Limb (tissue), 2 donors: ENCODE measurements around the gene SDE2.
A peak's percentile ranks its signal among the peaks of the same experiment; 100 is the strongest.
"Not testable (repeated sequence)": the region's sequence is repeated elsewhere in the genome, so short reads cannot be mapped to it uniquely, and the experiment has no call there.

Experiments
- DNase-seq, 2 donors: peaks; one replicate each; pipeline ENCODE4 v3.0.0-alpha.2; 2016; ENCODE audit errors: extremely low spot score in 2 of 2

Gene SDE2

DNA sequence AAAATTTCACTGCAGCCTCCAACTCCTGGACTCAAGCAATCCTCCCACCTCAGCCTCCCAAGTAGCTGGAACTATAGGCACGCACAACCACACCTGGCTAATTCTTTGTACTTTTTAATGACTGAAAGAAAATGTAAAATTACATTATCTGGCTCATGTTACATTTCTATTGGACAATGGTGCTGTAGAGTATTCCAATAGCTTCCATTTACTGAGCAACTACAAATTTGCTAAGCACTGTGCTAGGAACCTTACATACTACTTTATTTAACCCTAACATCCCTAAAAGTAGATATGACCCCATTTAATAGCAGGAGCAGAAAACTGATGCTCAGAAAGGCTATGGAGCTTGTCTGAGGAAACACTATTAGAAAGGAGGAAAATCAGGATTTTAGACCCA, 19.7 kb downstream of the SDE2 start:
- DNase-seq: no peak

GRCh38 chr1:225977937-225978748, 21.0 kb downstream of the SDE2 start:
- no peak for DNase-seq

GRCh38 chr1:225975146-225975545, 24.0 kb downstream of the SDE2 start:
- DNase-seq: not testable (repeated sequence)

DNA sequence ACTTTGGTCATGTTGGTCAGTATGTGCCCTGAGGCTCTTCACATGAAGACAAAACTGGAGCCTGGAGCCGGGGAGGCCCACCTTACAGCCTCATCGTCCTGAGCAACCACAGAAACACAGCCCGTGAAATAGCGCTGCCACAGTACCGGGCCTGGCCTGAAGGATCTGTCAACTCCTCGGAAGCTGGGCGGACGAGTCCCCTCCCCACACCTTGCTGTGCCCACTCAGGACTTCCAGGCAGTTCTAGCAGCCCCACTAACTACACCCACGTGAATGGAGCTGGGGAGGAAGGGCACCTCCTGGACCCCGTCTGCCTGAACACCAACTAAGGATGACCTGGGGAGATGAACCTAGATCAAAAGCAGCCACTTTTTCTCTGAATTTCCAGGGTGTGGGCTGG, 24.7 kb downstream of the SDE2 start:
- DNase-seq: no peak

DNA sequence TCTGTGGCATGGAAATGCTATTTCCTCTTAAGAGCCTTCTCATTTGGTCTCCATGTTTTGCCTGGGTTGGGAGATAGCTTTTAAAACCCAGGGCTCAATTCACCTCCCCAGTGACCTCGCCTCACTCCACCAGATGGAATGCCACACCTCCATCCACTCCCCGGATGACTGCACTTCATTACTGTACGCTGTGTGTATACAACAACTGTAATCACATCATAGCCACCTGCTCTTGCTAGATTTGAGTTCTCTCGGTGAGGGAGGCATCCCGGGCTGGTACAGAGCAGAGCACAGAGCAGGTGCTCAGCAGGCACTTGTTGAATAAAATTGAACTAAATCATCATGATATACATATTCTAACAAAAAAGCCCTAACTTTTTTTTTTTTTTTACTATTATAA, 26.0 kb downstream of the SDE2 start:
- DNase-seq: no peak

DNA sequence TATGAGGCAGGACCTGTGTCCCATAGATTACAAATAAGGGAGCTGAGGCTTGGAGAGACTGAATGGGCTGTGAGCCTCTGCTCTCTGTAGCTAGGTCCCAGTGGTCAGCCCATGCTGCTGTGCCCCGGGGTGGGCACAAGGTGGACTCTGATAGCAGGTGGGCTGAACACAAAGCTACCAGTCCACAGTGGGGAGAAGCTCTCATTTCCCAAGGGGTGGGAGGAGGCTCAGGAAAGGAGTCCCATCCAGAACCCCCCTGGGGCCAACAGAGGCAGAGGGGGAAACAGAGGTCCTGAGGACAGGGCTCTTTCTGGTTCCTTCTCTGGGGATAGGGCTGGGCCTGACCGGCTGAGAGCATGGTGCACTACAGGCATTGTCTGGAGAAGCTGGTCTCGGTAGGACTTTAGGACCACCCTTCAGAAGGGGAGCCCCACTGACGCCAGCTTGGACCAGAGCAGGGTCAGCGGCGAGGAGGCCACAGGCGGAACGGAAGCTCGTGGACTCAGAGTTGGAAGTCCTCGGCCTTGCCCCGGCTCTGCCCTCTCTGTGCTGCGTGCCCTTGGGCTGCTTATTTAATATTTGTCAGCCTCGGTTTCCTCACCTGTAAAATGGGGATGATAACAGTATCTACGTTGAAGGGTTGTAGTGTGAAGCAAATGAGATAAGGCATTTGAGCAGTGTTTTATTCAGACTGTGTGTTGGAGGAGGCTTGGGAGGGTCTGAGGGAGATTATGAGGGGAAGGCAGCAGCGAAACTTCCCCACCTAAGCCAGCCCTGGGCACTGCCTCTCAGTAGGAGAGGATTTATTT, 26.6 kb downstream of the SDE2 start:
- no peak for DNase-seq

DNA sequence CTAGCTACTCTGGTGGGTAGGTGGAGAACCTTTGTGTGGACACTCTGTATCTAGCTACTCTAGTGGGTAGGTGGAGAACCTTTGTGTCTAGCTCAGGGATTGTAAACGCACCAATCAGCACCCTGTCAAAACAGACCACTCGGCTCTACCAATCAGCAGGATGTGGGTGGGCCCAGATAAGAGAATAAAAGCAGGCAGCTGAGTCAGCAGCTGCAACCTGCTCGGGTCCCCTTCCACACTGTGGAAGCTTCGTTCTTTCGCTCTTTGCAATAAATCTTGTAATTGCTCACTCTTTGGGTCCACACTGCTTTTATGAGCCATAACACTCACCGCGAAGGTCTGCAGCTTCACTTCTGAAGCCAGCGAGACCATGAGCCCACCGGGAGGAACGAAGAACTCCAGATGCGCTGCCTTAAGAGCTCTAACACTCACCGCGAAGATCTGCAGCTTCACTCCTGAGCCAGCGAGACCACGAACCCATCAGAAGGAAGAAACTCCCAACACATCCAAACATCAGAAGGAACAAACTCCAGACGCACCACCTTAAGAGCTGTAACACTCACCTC, 28.5 kb downstream of the SDE2 start:
- DNase-seq: not testable (repeated sequence)

GRCh38 chr1:225969751-225970150, 29.4 kb downstream of the SDE2 start:
- not testable (repeated sequence) for DNase-seq

DNA sequence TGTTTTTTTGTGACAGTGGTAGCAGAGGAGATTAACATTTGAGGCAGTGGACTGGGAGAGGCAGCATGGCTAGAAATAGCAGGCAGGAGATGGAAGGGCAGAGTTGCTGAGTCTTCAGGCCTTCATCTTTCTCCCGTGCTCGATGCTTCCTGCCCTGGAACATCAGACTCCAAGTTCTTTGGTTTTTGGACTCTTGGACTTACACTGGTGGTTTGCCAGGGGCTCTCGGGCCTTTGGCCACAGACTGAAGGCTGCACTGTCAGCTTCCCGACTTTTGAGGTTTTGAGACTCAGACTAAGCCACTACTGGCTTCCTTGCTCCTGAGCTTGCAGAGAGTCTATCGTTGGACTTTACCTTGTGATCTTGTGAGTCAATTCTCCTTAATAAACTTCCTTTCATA, 33.9 kb downstream of the SDE2 start:
- no peak for DNase-seq

DNA sequence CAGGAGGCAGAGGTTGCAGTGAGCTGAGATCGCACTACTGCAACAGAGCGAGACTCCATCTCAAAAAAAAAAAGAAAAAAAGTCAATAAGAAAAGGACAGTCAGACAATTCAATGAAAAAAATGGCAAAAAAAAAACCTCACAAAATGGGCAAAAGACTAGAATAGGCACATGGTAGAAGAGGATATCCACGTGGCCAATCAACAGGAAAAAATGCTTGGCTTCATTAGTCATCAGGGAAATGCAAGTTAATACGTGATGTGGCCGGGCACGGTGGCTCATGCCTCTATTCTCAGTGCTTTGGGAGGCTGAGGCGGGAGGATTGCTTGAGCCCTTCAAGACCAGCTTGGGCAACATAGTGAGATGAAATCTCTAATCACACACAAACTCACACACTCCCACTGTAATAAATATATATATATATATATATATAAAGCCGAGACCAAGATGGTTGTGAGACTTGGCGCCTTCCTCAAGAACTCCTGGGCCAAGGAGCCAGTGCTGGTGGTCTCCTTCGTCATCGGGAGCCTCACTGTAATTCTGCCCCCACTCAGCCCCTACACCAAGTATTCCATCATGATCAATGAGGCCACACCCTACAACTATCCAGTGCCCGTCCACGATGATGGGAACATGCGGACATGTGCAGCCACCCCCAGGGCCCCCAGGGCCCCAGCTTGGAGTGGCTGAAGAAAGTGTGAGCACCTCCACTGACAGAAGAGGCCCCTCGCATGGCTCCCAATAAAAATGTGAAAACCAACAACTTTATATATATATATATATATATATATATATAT, 35.2 kb downstream of the SDE2 start:
- DNase-seq: no peak

DNA sequence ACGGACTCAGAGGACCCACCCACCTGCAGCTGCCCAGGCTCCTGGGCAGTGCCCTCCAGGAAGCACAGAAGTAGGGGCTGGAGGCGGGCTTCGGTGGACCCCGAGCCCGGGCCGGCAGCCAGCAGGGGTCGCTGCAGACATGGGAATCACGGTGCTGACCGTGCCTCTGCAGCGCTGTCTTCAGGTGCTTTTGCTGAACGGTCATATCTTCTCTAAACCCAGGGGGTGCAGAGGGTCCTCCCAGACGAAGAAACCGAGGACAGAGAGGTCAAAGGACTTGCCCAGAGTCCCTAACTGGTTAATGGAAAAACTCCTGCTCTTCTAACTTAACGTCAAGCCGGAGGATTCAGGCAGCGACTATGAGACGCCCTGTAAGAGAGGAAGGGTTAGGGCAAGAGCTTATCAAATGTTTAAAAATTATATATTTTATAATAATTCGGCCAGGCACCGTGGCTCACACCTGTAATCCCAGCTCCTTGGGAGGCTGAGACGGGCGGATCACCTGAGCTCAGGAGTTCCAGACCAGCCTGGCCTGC, 36.6 kb downstream of the SDE2 start:
- DNase-seq: peak in 1 of 2 donors; percentile 66

GRCh38 chr1:225961659-225962439, 37.3 kb downstream of the SDE2 start:
- DNase-seq: no peak

GRCh38 chr1:225958041-225958440, 41.1 kb downstream of the SDE2 start:
- no peak for DNase-seq

DNA sequence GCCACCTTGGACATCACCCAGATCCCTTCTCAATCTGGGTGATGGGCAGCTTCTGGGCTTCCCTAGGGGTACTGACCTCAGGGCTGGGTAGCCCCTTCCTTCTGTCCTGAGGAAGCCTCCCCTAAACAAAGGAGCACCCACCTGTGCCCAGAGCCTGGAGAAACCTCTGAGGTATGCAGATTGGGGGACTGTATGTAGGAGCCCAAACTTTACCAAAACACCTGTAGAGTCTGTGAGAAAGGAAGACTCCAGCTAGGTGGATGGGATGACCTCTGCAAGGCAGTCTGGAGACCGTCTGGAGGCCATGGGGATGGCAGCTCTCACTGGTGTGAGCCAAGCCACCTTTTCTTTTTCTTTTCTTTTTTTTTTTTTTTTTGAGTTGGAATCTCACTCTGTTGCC, 44.4 kb downstream of the SDE2 start:
- no peak for DNase-seq

DNA sequence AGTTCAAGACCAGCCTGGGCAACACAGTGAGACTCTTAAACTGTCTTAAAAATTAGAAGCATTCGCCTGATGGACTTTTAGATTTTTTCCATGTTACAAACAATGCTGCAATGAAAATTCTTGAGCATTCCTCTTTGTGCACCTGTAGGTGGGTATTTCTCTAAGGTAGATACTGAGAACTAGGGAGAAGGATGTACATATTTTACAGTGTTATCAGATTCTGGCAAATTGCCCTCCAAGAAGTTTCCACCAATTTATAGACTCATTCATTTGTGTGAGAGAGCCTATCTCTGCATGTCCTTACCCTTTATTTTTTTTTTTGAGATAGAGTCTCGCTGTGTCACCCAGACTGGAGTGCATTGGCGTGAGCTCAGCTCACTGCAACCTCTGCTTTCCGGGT, 45.8 kb downstream of the SDE2 start:
- DNase-seq: no peak

DNA sequence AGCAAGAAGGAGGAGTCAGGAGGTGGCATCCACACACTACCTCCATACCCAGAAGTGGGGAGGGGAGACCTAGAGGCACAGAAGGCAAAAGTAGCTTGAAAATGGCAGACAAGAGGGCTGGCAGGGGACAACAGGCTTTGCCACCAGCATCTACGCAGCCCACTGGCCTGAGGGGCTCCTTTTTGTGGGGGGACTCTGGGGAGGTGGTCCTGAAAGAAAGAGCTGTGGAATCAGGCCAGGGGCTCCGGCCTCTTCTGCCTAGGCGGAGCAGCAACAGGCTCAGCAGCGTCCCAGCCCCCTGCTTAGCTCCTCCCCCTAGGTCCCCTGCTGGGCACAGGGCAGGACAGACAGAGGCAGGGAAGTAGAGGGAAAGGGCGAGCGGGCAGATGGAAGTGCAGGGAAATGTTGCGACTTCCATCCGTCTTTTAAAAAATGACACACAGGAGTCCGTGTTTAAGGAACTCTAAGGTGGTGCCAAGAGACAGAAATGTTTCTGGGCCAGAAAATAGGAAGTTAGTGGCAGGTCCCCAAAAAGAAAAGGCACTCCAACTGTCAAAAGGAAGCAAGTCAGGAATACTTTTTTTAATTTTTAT, 48.1 kb downstream of the SDE2 start:
- no peak for DNase-seq

- DNase-seq: no peak
Measured at GRCh38 chr1:225949041-225949440, 50.1 kb downstream of the SDE2 start.

DNA sequence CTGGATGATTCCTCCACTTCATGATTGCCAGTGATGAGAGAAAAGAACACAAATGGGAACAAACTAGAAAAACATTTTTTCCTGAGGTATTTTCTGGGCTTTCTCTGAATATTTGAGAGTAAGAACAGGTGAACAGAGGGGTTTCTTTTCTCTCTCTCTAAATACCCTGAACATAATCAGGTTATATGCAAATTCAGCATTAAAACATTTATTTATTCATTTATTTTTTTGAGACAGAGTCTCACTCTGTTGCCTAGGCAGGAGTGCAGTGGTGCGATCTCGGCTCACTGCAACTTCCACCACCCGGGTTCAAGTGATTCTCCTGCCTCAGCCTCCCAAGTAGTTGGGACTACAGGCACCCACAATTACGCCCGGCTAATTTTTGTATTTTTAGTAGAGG, 52.3 kb downstream of the SDE2 start:
- no peak for DNase-seq

DNA sequence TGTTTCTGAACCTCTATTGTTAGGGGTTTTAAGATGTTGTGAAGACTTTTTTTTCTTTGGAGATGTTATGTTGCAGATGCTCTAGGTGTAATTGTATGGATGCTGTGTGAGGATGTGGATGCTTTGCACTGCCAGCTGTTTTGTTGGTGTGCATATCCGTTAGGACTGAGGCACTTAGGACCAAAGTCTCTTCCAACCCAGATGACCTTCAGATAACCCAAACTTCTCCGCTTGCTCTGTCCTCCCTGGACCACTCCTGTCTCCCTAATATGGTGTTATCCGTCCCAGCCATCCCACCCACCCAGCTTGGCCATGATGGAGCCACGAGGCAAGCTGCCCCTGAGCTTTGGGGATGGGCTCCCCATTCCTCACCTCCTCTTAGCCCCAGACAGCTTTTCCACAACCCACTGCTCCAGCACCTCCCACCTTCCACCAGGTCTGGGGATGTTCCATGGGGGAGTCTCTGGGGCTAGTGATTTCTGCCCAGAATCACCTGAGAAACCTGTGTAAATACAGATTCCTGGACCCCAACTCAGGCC, 53.0 kb downstream of the SDE2 start:
- DNase-seq: no peak

DNA sequence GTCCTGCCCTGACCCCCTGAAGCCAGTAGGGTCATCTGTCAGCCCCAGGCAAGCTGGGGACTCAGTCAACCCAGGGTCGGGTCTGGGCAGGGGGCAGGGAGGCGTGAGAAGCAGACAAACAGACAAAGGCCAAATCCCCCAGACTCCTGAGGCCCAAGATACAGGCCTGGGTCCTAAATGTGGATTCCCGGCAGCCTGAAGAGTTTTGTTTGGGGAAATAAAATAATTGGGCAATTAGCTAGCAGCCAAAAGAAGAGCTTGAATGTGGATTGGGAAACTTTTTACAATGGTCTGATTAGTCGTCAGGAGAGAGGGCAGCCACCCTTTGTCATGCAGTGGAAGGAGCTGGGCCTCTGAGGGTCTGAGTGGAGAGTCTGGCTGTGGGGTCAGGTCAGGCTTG, 53.6 kb downstream of the SDE2 start:
- no peak for DNase-seq
